Nephron progenitor cell (in vitro differentiated cells): Measurements from ENCODE around the gene MCTP2.

Experiments used
- DNase-seq: peaks from one replicate; pipeline ENCODE4 v3.0.0; 2021
- H3K27ac Mint-ChIP-seq: 2 replicates; pipeline ENCODE4 v1.8.0; 2021; ENCODE audit warnings: mild to moderate bottlenecking, moderate library complexity, mixed read lengths
- H3K27me3 Mint-ChIP-seq: 2 replicates; pipeline ENCODE4 v1.8.0; 2021; ENCODE audit warnings: mild to moderate bottlenecking, low read depth, mixed read lengths; ENCODE audit not compliant: poor library complexity
- H3K36me3 Mint-ChIP-seq: 2 replicates; pipeline ENCODE4 v1.8.0; 2021; ENCODE audit warnings: low read depth, mixed read lengths
- H3K4me1 Mint-ChIP-seq: 2 replicates; pipeline ENCODE4 v1.8.0; 2021; ENCODE audit warnings: mixed read lengths
- H3K4me3 Mint-ChIP-seq: 2 replicates; pipeline ENCODE4 v1.8.0; 2021; ENCODE audit warnings: mild to moderate bottlenecking, moderate library complexity, mixed read lengths
- H3K9me3 Mint-ChIP-seq: 2 replicates; pipeline ENCODE4 v1.8.0; 2021; ENCODE audit warnings: mild to moderate bottlenecking, moderate library complexity, mixed read lengths
- CTCF ChIP-seq: fragments of 200-600 bp; sonication (generic); IDR thresholded peaks from 2 replicates; pipeline ENCODE4 v1.5.0; 2021; ENCODE audit warnings: antibody characterized with exemption

Gene MCTP2

GRCh38 chr15:94230883-94231722, at the start of gene MCTP2:
Gene MCTP2 (plus strand): TSS chr15:94231561. CDS start chr15:94298266, 66,705 bp downstream.
- Mint-ChIP-seq H3K4me1 (peaks cover 14% of the 10 kb centered on the region), H3K27me3 (peaks cover 67% of the 10 kb centered on the region), H3K27ac (no peak within 1 kb of the TSS), H3K4me3 (peak within 1 kb of the TSS; percentile 83), H3K36me3 (no peaks in the 10 kb centered on the region), H3K9me3 (no peaks in the 10 kb centered on the region)
- DNase-seq = peak; percentile 78
- no peak for TF ChIP-seq CTCF

- Mint-ChIP-seq H3K27ac (no peak overlapping the region), H3K9me3 (peaks cover 9% of the 10 kb centered on the region), H3K36me3 (no peaks in the 10 kb centered on the region), H3K4me3 (no peak overlapping the region), H3K27me3 (no peaks in the 10 kb centered on the region), H3K4me1 (no peaks in the 10 kb centered on the region)
- DNase-seq = no peak
- no peak for TF ChIP-seq CTCF
These were observed 48.5 kb upstream of the MCTP2 start for GRCh38 chr15:94182883-94183282.

- TF ChIP-seq CTCF = no peak
- Mint-ChIP-seq H3K27me3 (peaks cover 4% of the 10 kb centered on the region), H3K9me3 (peaks cover 6% of the 10 kb centered on the region), H3K4me3 (no peak overlapping the region), H3K4me1 (no peaks in the 10 kb centered on the region), H3K36me3 (no peaks in the 10 kb centered on the region), H3K27ac (no peak overlapping the region)
- no peak for DNase-seq
These were observed 45.7 kb upstream of the MCTP2 start for GRCh38 chr15:94185547-94186236.

- TF ChIP-seq CTCF = no peak
- Mint-ChIP-seq H3K27me3 (peaks cover 4% of the 10 kb centered on the region), H3K4me3 (no peak overlapping the region), H3K27ac (no peak overlapping the region), H3K36me3 (no peaks in the 10 kb centered on the region), H3K4me1 (no peaks in the 10 kb centered on the region), H3K9me3 (peaks cover 6% of the 10 kb centered on the region)
- no peak for DNase-seq
These were observed 44.5 kb upstream of the MCTP2 start for GRCh38 chr15:94186770-94187331.

GRCh38 chr15:94193906-94194305, 37.5 kb upstream of the MCTP2 start:
- no peaks in the 10 kb centered on the region for H3K4me1 Mint-ChIP-seq
- no peak overlapping the region for H3K27ac Mint-ChIP-seq
- H3K9me3 Mint-ChIP-seq = no peaks in the 10 kb centered on the region
- H3K27me3 Mint-ChIP-seq = peaks cover 8% of the 10 kb centered on the region
- DNase-seq = no peak
- no peak overlapping the region for H3K4me3 Mint-ChIP-seq
- H3K36me3 Mint-ChIP-seq = no peaks in the 10 kb centered on the region
- no peak for TF ChIP-seq CTCF
